HEK293 (cell line): Measurements from ENCODE around the gene UBAC2.

Experiments
- GLI4 ChIP-seq: fragments of 450-650 bp; formaldehyde crosslinking; IDR thresholded peaks from 2 replicates; pipeline ENCODE4 v1.5.1; 2016; ENCODE audit warnings: missing biosample characterization, missing genetic modification characterization
- ZNF600 ChIP-seq: fragments of 450-650 bp; formaldehyde crosslinking; IDR thresholded peaks from 2 replicates; pipeline ENCODE4 v1.5.1; 2016; ENCODE audit warnings: missing biosample characterization, missing genetic modification characterization
- TF ChIP-seq, protein P1 (sequence below): fragments of 450-650 bp; formaldehyde crosslinking; IDR thresholded peaks from 2 replicates; pipeline ENCODE4 v1.5.1; 2016; ENCODE audit warnings: missing biosample characterization, missing genetic modification characterization
- TF ChIP-seq, protein P2 (sequence below): fragments of 450-650 bp; formaldehyde crosslinking; IDR thresholded peaks from 2 replicates; pipeline ENCODE4 v1.5.1; 2017; ENCODE audit warnings: missing biosample characterization, mild to moderate bottlenecking, missing genetic modification characterization, moderate library complexity
- TF ChIP-seq, protein P3 (sequence below): fragments of 450-650 bp; formaldehyde crosslinking; IDR thresholded peaks from 2 replicates; pipeline ENCODE4 v1.5.1; 2016; ENCODE audit warnings: missing biosample characterization, missing genetic modification characterization
- TF ChIP-seq, protein P4 (sequence below): fragments of 450-650 bp; formaldehyde crosslinking; IDR thresholded peaks from 2 replicates; pipeline ENCODE4; 2016; ENCODE audit warnings: missing biosample characterization, missing genetic modification characterization

DNA sequence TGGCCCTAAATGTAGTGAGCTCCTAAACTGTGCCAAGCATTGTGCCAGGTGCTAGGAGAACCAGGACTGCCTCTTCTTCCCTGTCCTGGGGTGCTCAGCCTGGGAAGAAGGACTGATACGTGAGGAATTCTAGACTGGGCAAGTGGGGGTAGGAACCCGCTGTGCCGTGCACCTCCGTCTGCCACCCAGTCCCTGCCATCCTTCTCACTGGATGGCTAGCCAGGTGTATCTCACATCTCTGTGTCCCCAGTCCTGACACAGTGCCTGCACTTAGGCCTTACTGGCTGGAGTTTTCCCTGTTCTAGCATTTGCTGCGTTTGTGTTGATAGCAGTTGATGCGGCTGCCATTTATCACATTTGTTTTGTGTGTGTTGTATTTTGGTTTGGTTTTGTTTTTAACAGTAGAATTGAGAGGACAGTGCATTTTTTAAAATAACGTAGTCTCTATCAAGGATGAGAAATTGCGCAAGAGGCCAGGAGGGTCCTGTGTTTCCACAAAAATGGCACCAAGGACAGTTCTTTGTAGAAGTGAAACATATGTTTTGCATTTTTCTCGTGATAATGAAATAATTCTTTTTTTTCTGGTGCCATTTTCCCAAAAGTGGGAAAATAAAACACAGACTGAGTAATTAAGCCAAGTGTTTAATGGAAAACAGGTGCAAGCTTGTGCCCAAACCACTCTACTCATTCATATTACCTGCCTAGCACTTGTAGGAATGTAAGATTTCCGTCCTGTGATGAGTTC, 111.3 kb downstream of the UBAC2 start:
- TF ChIP-seq, protein P1, sequence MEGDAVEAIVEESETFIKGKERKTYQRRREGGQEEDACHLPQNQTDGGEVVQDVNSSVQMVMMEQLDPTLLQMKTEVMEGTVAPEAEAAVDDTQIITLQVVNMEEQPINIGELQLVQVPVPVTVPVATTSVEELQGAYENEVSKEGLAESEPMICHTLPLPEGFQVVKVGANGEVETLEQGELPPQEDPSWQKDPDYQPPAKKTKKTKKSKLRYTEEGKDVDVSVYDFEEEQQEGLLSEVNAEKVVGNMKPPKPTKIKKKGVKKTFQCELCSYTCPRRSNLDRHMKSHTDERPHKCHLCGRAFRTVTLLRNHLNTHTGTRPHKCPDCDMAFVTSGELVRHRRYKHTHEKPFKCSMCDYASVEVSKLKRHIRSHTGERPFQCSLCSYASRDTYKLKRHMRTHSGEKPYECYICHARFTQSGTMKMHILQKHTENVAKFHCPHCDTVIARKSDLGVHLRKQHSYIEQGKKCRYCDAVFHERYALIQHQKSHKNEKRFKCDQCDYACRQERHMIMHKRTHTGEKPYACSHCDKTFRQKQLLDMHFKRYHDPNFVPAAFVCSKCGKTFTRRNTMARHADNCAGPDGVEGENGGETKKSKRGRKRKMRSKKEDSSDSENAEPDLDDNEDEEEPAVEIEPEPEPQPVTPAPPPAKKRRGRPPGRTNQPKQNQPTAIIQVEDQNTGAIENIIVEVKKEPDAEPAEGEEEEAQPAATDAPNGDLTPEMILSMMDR (tag by site-specific recombination), result no peak
- TF ChIP-seq, protein P2, sequence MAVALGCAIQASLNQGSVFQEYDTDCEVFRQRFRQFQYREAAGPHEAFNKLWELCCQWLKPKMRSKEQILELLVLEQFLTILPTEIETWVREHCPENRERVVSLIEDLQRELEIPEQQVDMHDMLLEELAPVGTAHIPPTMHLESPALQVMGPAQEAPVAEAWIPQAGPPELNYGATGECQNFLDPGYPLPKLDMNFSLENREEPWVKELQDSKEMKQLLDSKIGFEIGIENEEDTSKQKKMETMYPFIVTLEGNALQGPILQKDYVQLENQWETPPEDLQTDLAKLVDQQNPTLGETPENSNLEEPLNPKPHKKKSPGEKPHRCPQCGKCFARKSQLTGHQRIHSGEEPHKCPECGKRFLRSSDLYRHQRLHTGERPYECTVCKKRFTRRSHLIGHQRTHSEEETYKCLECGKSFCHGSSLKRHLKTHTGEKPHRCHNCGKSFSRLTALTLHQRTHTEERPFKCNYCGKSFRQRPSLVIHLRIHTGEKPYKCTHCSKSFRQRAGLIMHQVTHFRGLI (tag by site-specific recombination), result no peak
- TF ChIP-seq, protein P3, sequence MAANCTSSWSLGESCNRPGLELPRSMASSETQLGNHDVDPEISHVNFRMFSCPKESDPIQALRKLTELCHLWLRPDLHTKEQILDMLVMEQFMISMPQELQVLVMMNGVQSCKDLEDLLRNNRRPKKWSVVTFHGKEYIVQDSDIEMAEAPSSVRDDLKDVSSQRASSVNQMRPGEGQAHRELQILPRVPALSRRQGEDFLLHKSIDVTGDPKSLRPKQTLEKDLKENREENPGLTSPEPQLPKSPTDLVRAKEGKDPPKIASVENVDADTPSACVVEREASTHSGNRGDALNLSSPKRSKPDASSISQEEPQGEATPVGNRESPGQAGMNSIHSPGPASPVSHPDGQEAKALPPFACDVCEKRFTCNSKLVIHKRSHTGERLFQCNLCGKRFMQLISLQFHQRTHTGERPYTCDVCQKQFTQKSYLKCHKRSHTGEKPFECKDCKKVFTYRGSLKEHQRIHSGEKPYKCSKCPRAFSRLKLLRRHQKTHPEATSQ, result no peak
- TF ChIP-seq, protein P4, sequence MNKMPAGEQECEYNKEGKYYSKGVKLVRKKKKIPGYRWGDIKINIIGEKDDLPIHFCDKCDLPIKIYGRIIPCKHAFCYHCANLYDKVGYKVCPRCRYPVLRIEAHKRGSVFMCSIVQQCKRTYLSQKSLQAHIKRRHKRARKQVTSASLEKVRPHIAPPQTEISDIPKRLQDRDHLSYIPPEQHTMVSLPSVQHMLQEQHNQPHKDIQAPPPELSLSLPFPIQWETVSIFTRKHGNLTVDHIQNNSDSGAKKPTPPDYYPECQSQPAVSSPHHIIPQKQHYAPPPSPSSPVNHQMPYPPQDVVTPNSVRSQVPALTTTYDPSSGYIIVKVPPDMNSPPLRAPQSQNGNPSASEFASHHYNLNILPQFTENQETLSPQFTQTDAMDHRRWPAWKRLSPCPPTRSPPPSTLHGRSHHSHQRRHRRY, result no peak
- TF ChIP-seq GLI4, result no peak
- TF ChIP-seq ZNF600 (tag by site-specific recombination), result no peak
